Mesothelial cell of epicardium (in vitro differentiated cells): ENCODE results near the gene THOC2. TPM values are rescaled to one million over a fixed set of nuclear protein-coding genes. Genes with fewer than 3 reads are reported as not detected.
A peak's percentile ranks its signal among the peaks of the same experiment; 100 is the strongest.
"Not testable (repeated sequence)": the region's sequence is repeated elsewhere in the genome, so short reads cannot be mapped to it uniquely, and the experiment has no call there.

Source experiments
- DNase-seq, 2 experiments: peaks; one replicate each; pipeline ENCODE4 v3.0.0; 2021; ENCODE audit warnings: low spot score in 2 of 2; ENCODE audit not compliant: unreplicated experiment in 2 of 2
- H3K27ac Mint-ChIP-seq: 2 replicates; pipeline ENCODE4 v1.8.0; 2021; ENCODE audit warnings: mixed read lengths
- H3K27me3 Mint-ChIP-seq: 2 replicates; pipeline ENCODE4 v1.8.0; 2021; ENCODE audit warnings: low read depth, mixed read lengths
- H3K36me3 Mint-ChIP-seq: 2 replicates; pipeline ENCODE4 v1.8.0; 2021; ENCODE audit warnings: mixed read lengths
- H3K4me1 Mint-ChIP-seq: 2 replicates; pipeline ENCODE4 v1.8.0; 2021; ENCODE audit warnings: mixed read lengths
- H3K4me3 Mint-ChIP-seq: 2 replicates; pipeline ENCODE4 v1.8.0; 2021; ENCODE audit warnings: mild to moderate bottlenecking, moderate library complexity, mixed read lengths
- H3K9me3 Mint-ChIP-seq: 2 replicates; pipeline ENCODE4 v1.8.0; 2021; ENCODE audit warnings: mixed read lengths
- total RNA-seq: library from RNA; stranded (reverse); gene quantifications from 3 replicates; pipeline ENCODE4 v1.2.1, GENCODE V29; 2021
- TF ChIP-seq, protein P1 (sequence below): fragments of 200-600 bp; sonication (generic); IDR thresholded peaks from one replicate; pipeline ENCODE4 v1.5.0; 2021; ENCODE audit warnings: antibody characterized with exemption; ENCODE audit not compliant: unreplicated experiment

The THOC2 gene
- total RNA-seq, 1 donor from 2014 or later = 117 TPM

DNA sequence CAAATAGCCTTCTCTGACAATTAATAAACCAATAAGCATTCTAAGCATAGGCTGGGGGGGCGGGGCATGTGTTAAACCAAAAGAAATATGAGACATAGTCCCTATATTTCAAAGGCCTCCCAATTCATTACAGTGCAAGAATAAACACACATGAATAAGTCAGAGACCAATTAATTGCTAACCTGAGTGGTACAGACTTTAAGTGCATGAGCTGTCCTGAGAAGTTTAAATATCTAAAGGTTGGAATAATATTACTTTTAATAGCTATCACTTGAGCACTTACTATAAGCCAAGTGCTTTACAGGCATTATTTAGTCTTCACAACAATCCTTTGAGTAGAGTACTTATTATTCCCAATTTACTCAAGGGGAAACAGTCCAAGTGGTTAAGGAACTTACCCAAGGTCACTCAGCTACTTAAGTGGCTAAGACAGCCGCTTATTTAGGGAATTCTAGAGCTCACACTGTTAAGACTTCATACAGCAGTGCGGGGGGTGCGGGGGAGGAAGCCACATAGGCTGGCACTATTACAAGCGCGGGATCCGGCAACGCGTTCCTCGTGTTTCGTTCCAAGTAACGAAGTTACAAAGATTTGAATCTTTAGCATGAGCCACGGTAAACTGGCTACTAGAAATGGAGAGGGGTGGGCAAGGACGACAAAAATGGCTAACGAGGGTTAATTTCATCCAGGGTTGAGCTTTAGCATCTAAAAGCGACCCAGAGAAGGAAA is 1.4 kb downstream of the THOC2 start:
- H3K4me3 Mint-ChIP-seq = peak overlapping the region; percentile 91
- H3K27ac Mint-ChIP-seq = peak overlapping the region; percentile 96
- no peak for DNase-seq
- H3K36me3 Mint-ChIP-seq = peaks cover 2% of the 10 kb centered on the region
- TF ChIP-seq, protein P1, sequence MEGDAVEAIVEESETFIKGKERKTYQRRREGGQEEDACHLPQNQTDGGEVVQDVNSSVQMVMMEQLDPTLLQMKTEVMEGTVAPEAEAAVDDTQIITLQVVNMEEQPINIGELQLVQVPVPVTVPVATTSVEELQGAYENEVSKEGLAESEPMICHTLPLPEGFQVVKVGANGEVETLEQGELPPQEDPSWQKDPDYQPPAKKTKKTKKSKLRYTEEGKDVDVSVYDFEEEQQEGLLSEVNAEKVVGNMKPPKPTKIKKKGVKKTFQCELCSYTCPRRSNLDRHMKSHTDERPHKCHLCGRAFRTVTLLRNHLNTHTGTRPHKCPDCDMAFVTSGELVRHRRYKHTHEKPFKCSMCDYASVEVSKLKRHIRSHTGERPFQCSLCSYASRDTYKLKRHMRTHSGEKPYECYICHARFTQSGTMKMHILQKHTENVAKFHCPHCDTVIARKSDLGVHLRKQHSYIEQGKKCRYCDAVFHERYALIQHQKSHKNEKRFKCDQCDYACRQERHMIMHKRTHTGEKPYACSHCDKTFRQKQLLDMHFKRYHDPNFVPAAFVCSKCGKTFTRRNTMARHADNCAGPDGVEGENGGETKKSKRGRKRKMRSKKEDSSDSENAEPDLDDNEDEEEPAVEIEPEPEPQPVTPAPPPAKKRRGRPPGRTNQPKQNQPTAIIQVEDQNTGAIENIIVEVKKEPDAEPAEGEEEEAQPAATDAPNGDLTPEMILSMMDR = no peak
- peaks cover 16% of the 10 kb centered on the region for H3K9me3 Mint-ChIP-seq
- H3K4me1 Mint-ChIP-seq = peaks cover 21% of the 10 kb centered on the region
- no peaks in the 10 kb centered on the region for H3K27me3 Mint-ChIP-seq

DNA sequence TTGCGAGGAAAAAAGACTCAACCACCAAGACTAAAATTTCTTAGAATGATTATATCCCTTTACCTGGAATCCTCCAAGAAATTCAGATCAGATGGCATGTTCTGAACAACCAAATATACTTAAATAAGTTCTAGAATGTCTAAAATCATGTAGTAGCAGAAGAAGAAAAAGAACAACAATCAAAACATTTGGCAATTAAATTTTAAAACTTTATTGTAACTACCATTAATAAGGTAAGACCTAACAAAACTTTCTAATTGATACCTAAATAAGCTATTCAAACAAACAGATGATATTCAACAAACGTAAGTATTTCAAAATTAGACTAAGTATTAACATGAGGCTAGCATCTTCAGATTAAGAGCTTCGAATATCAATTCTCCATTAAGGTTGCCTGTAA is 4.3 kb downstream of the THOC2 start:
- Mint-ChIP-seq H3K4me3 (no peak overlapping the region), H3K27ac (peak overlapping the region; percentile 16), H3K36me3 (peaks cover 2% of the 10 kb centered on the region), H3K9me3 (peaks cover 13% of the 10 kb centered on the region), H3K4me1 (peaks cover 17% of the 10 kb centered on the region), H3K27me3 (no peaks in the 10 kb centered on the region)
- no peak for DNase-seq
- TF ChIP-seq, protein P1 = no peak

DNA sequence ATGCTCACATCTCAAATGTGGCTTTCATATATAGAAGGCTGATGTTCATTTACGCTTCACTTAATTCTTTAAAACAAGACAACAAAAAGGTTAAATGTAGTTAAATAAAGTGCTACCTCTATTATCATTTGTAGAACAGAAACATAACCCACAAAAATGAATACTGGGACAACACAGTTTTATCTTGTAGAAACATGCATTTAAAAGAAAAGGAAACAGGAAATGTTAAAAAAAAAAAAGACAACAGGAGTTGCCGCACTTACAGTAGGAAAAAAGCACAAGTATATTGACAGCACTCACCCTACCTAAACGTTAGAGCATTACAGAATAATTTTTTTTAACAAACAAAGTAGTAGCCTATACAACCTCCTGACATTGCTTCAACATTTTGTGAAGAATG is 4.8 kb downstream of the THOC2 start:
- Mint-ChIP-seq H3K9me3 (peaks cover 10% of the 10 kb centered on the region), H3K36me3 (no peaks in the 10 kb centered on the region), H3K27me3 (no peaks in the 10 kb centered on the region), H3K27ac (peak overlapping the region; percentile 16), H3K4me1 (peaks cover 17% of the 10 kb centered on the region), H3K4me3 (no peak overlapping the region)
- TF ChIP-seq, protein P1 = no peak
- no peak for DNase-seq

DNA sequence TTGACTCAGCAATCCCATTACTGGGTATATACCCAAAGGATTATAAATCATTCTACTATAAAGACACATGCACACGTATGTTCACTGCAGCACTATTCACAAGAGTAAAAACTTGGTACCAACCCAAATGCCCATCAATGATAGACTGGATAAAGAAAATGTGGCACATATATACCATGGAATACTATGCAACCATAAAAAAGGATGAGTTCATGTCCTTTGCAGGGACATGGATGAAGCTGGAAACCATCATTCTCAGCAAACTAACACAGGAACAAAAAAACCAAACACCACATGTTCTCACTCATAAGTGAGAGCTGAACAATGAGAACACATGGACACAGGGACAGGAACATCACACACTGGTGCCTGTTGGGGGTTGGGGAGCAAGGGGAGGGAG is 10.7 kb downstream of the THOC2 start:
- H3K4me1 Mint-ChIP-seq, H3K4me3 Mint-ChIP-seq, H3K27ac Mint-ChIP-seq, H3K27me3 Mint-ChIP-seq, H3K36me3 Mint-ChIP-seq, DNase-seq: not testable (repeated sequence)
- H3K9me3 Mint-ChIP-seq = peaks cover 18% of the 10 kb centered on the region

DNA sequence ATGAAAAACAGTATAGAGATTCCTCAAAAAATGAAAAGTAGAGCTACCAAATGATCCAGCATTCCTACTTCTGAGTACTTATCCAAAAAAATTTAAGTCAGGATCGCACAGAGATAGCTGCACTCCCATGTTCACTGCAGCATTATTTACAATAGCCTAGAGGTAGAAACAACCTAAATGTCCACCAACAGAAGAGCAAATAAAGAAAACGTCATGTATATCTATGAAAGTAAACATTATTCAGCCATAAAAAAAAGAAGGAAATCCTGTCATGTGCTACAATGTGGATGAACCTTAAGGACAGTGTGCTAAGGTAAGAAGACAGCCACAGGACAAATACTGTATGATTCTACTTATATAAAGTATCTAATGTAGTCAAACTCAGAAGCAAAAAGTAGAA is 12.4 kb downstream of the THOC2 start:
- H3K4me1 Mint-ChIP-seq = no peaks in the 10 kb centered on the region
- TF ChIP-seq, protein P1 = no peak
- peaks cover 22% of the 10 kb centered on the region for H3K9me3 Mint-ChIP-seq
- no peak for DNase-seq
- no peak overlapping the region for H3K27ac Mint-ChIP-seq
- no peaks in the 10 kb centered on the region for H3K27me3 Mint-ChIP-seq
- no peak overlapping the region for H3K4me3 Mint-ChIP-seq
- H3K36me3 Mint-ChIP-seq = peaks cover 14% of the 10 kb centered on the region

DNA sequence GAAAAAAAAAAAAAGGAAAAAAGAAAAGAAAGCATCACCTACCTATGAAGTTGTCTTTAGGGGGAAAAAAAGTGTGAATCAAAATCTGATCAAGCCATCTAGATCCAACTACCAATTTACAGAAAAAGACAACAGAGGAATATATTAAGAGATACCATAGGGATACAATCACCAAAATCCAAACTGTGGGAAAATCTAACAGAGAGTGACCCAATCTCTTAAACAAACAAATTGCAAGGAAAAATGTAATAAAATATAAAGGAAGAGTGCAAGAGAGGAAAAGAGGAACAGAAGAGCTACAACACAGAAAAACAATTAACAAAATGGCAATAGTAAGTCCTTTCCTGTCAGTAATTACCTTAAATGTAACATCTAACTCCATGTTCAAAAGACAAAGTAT is 19.0 kb downstream of the THOC2 start:
- Mint-ChIP-seq H3K9me3 (peaks cover 28% of the 10 kb centered on the region), H3K27ac (peak overlapping the region; percentile 68), H3K36me3 (peaks cover 13% of the 10 kb centered on the region), H3K4me1 (peaks cover 6% of the 10 kb centered on the region), H3K27me3 (no peaks in the 10 kb centered on the region), H3K4me3 (no peak overlapping the region)
- TF ChIP-seq, protein P1 = no peak
- DNase-seq = no peak
